ENCODE results near the gene C2CD4B.

DNA sequence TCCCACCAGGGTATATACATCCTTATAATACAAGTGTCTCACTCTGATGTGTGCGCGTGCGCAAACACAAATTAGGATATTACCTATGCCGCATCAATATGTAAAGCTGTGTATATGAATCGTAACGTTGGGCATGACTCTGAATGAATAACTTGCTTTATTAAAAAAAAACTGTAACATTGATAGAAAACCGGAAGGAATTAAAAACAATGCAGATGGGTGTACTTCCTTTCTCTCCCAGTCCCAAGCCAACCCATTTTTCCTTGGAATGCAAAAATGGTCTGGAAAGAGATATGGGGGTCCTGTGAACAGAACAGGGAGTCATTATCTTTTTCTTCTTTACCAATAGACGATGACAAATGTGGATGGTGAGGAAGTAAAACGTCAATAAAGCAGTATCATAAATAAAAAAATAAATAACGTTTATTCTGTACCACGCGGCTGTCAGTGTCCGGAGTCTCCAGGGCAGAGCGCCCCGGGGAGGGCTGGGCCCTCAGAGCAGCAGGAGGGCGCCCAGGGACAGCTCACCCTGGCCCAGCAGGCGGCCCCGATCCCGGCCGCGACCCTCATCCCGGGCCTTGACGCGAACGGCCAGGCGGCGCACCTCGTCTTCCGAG is 1.6 kb downstream of the C2CD4B start:
- TF ChIP-seq, protein P1, sequence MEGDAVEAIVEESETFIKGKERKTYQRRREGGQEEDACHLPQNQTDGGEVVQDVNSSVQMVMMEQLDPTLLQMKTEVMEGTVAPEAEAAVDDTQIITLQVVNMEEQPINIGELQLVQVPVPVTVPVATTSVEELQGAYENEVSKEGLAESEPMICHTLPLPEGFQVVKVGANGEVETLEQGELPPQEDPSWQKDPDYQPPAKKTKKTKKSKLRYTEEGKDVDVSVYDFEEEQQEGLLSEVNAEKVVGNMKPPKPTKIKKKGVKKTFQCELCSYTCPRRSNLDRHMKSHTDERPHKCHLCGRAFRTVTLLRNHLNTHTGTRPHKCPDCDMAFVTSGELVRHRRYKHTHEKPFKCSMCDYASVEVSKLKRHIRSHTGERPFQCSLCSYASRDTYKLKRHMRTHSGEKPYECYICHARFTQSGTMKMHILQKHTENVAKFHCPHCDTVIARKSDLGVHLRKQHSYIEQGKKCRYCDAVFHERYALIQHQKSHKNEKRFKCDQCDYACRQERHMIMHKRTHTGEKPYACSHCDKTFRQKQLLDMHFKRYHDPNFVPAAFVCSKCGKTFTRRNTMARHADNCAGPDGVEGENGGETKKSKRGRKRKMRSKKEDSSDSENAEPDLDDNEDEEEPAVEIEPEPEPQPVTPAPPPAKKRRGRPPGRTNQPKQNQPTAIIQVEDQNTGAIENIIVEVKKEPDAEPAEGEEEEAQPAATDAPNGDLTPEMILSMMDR (IDR thresholded peaks at IDR 0.05; ENCODE audit: low read depth, low read length), result no peak
- TF ChIP-seq POLR2A (IDR thresholded peaks at IDR 0.05; ENCODE audit: extremely low read depth, insufficient read length), result no peak
- TF ChIP-seq, protein P2, sequence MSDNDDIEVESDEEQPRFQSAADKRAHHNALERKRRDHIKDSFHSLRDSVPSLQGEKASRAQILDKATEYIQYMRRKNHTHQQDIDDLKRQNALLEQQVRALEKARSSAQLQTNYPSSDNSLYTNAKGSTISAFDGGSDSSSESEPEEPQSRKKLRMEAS (IDR thresholded peaks at IDR 0.05; ENCODE audit: low read depth, low read length), result no peak

All from NB4 (cell line).